A673 (cell line): ENCODE results near the gene SECISBP2. TPM values are rescaled to one million over a fixed set of nuclear protein-coding genes. Genes with fewer than 3 reads are reported as not detected.

Source experiments
- BruUV-seq: library from RNA; stranded (reverse); fragments of 400-500 nt; replicated peaks from 2 replicates; lab custom pipeline; 2021; lab: Mats Ljungman, UMichigan
- CTCF ChIA-PET: fragments of 300-600 bp; sonication (Branson Sonifier 250); formaldehyde crosslinking; loops from one replicate; lab custom pipeline; 2022; ENCODE audit warnings: antibody characterized with exemption; lab: Charles Lee
- POLR2A ChIA-PET: fragments of 300-600 bp; sonication (Branson Sonifier 250); formaldehyde crosslinking; loops from one replicate; lab custom pipeline; 2022; ENCODE audit warnings: antibody characterized with exemption; ENCODE audit not compliant: low non-redundant PET; lab: Charles Lee
- DNase-seq: peaks from one replicate; pipeline ENCODE4 v3.0.0-alpha.2; 2015; ENCODE audit warnings: low spot score
- H3K27ac ChIP-seq: fragments of 200-600 bp; sonication (generic); 2 replicates; pipeline ENCODE4 v1.5.1; 2016; ENCODE audit warnings: mixed run types, low read depth, mild to moderate bottlenecking, mixed read lengths, antibody characterized with exemption, low read length; ENCODE audit not compliant: poor library complexity, severe bottlenecking
- H3K27me3 ChIP-seq: fragments of 200-600 bp; sonication (generic); replicated peaks from 2 replicates; pipeline ENCODE4 v1.6.1; 2017; ENCODE audit warnings: mixed run types, low read depth, mild to moderate bottlenecking, mixed read lengths, antibody characterized with exemption, low read length; ENCODE audit not compliant: insufficient read depth, poor library complexity
- H3K36me3 ChIP-seq: fragments of 200-600 bp; sonication (generic); 2 replicates; pipeline ENCODE4 v1.6.1; 2016; ENCODE audit warnings: mixed run types, mild to moderate bottlenecking, mixed read lengths, antibody characterized with exemption, low read length; ENCODE audit not compliant: insufficient read depth, poor library complexity, severe bottlenecking
- H3K4me1 ChIP-seq: fragments of 200-600 bp; sonication (generic); 2 replicates; pipeline ENCODE4 v1.6.1; 2017; ENCODE audit warnings: mixed run types, mild to moderate bottlenecking, mixed read lengths, antibody characterized with exemption, low read length; ENCODE audit not compliant: insufficient read depth, poor library complexity, severe bottlenecking
- H3K4me3 ChIP-seq: fragments of 200-600 bp; sonication (generic); 2 replicates; pipeline ENCODE4 v1.5.1; 2016; ENCODE audit warnings: low read depth, mixed run types, mild to moderate bottlenecking, mixed read lengths, low read length; ENCODE audit not compliant: poor library complexity, severe bottlenecking
- H3K9me3 ChIP-seq: fragments of 200-600 bp; sonication (generic); 2 replicates; pipeline ENCODE4 v1.6.1; 2016; ENCODE audit warnings: mixed run types, low read depth, mild to moderate bottlenecking, mixed read lengths, antibody characterized with exemption, low read length; ENCODE audit not compliant: poor library complexity, severe bottlenecking
- CTCF ChIP-seq: fragments of 300-800, 200-600 bp; sonication (generic); conservative IDR thresholded peaks from 2 replicates; pipeline ENCODE4 v1.5.1; 2017; ENCODE audit warnings: low read depth, mild to moderate bottlenecking, antibody characterized with exemption, low read length, moderate library complexity, mixed read lengths
- EZH2 ChIP-seq: fragments of 200-600 bp; sonication (generic); IDR thresholded peaks from 2 replicates; pipeline ENCODE4 v1.6.1; 2017; ENCODE audit warnings: borderline replicate concordance, low read depth, mild to moderate bottlenecking, mixed read lengths, antibody characterized with exemption, low read length; ENCODE audit not compliant: poor library complexity, severe bottlenecking
- intact Hi-C: fragments of 100-400 bp; cut with micrococcal nuclease; formaldehyde crosslinking; loops from one replicate; pipeline ENCODE4 v1.10.0; 2022; ENCODE audit not compliant: unreplicated experiment
- total RNA-seq: library from RNA; stranded (reverse); gene quantifications from 2 replicates; pipeline ENCODE4 v1.2.3, GENCODE V29; 2021

The SECISBP2 gene
- total RNA-seq, 1 experiment from 2014 or later: 44.4 TPM

- Histone ChIP-seq H3K9me3 (no peaks in the 10 kb centered on the region), H3K4me1 (no peaks in the 10 kb centered on the region), H3K36me3 (peaks cover 72% of the 10 kb centered on the region), H3K27ac (no peak overlapping the region), H3K4me3 (no peak overlapping the region), H3K27me3 (no peaks in the 10 kb centered on the region)
- intact Hi-C loops: loop anchor here (10.0 kb wide), 1 partner anchor 188 kb away; no protein-coding TSS in a partner anchor
- no TSS peak for BruUV-seq
- no peak for DNase-seq
- CTCF ChIA-PET: no interaction called here
- TF ChIP-seq EZH2 (no peak), CTCF (no peak)
- POLR2A ChIA-PET: no interaction called here
Observed at GRCh38 chr9:89356782-89357181, 38.5 kb downstream of the SECISBP2 start.

GRCh38 chr9:89357331-89358197, 39.3 kb downstream of the SECISBP2 start:
- peaks cover 70% of the 10 kb centered on the region for H3K36me3 ChIP-seq
- no peaks in the 10 kb centered on the region for H3K4me1 ChIP-seq
- BruUV-seq: no TSS peak
- no peaks in the 10 kb centered on the region for H3K9me3 ChIP-seq
- H3K27ac ChIP-seq: no peak overlapping the region
- POLR2A ChIA-PET: no interaction called here
- intact Hi-C loops: loop anchor here (10.0 kb wide), 1 partner anchor 187 kb away; no protein-coding TSS in a partner anchor
- no peak overlapping the region for H3K4me3 ChIP-seq
- no peak for DNase-seq
- CTCF ChIA-PET: no interaction called here
- H3K27me3 ChIP-seq: no peaks in the 10 kb centered on the region
- TF ChIP-seq EZH2 (no peak), CTCF (no peak)

- no peaks in the 10 kb centered on the region for H3K27me3 ChIP-seq
- H3K4me1 ChIP-seq: no peaks in the 10 kb centered on the region
- ChIA-PET CTCF (no interaction called here), POLR2A (no interaction called here)
- H3K27ac ChIP-seq: no peak overlapping the region
- peaks cover 68% of the 10 kb centered on the region for H3K36me3 ChIP-seq
- no peak overlapping the region for H3K4me3 ChIP-seq
- H3K9me3 ChIP-seq: no peaks in the 10 kb centered on the region
- intact Hi-C loops: loop anchor here (10.0 kb wide), 1 partner anchor 186 kb away; no protein-coding TSS in a partner anchor
- TF ChIP-seq EZH2 (no peak), CTCF (no peak)
- BruUV-seq: no TSS peak
- DNase-seq: no peak
Observed at GRCh38 chr9:89358376-89358916, 40.1 kb downstream of the SECISBP2 start.
